ENCODE data around the gene ALG14. TPM values are rescaled to one million over a fixed set of nuclear protein-coding genes. Genes with fewer than 3 reads are reported as not detected.
A peak's percentile ranks its signal among the peaks of the same experiment; 100 is the strongest.

The ALG14 gene
- total RNA-seq, 1 donor, result 4.7 TPM

GRCh38 chr1:94979131-94979530 is 93.6 kb downstream of the ALG14 start:
- DNase-seq (ENCODE audit: low read depth), result no peak
- no peak overlapping the region for H3K4me3 ChIP-seq (ENCODE audit: low read depth, low read length)
- no peak for TF ChIP-seq CTCF (IDR thresholded peaks at IDR 0.05; ENCODE audit: insufficient read depth, low read depth, low read length)

GRCh38 chr1:94978401-94978800 is 94.3 kb downstream of the ALG14 start:
- no peak overlapping the region for H3K4me3 ChIP-seq (ENCODE audit: low read depth, low read length)
- no peak for TF ChIP-seq CTCF (IDR thresholded peaks at IDR 0.05; ENCODE audit: insufficient read depth, low read depth, low read length)
- DNase-seq (ENCODE audit: low read depth), result no peak

- TF ChIP-seq CTCF (IDR thresholded peaks at IDR 0.05; ENCODE audit: insufficient read depth, low read depth, low read length), result no peak
- no peak overlapping the region for H3K4me3 ChIP-seq (ENCODE audit: low read depth, low read length)
- peak; percentile 54 for DNase-seq (ENCODE audit: low read depth)
These were observed 95.7 kb downstream of the ALG14 start for GRCh38 chr1:94976971-94977548.

- H3K4me3 ChIP-seq (ENCODE audit: low read depth, low read length), result no peak overlapping the region
- TF ChIP-seq CTCF (IDR thresholded peaks at IDR 0.05; ENCODE audit: insufficient read depth, low read depth, low read length), result no peak
- DNase-seq (ENCODE audit: low read depth), result no peak
These were observed 97.9 kb downstream of the ALG14 start for GRCh38 chr1:94974824-94975223.

GRCh38 chr1:94974241-94974640 is 98.5 kb downstream of the ALG14 start:
- no peak overlapping the region for H3K4me3 ChIP-seq (ENCODE audit: low read depth, low read length)
- DNase-seq (ENCODE audit: low read depth), result peak; percentile 88
- no peak for TF ChIP-seq CTCF (IDR thresholded peaks at IDR 0.05; ENCODE audit: insufficient read depth, low read depth, low read length)

- no peak for TF ChIP-seq CTCF (IDR thresholded peaks at IDR 0.05; ENCODE audit: insufficient read depth, low read depth, low read length)
- no peak overlapping the region for H3K4me3 ChIP-seq (ENCODE audit: low read depth, low read length)
- DNase-seq (ENCODE audit: low read depth), result no peak
These were observed 99.3 kb downstream of the ALG14 start for GRCh38 chr1:94973309-94973922.

- no peak for TF ChIP-seq CTCF (IDR thresholded peaks at IDR 0.05; ENCODE audit: insufficient read depth, low read depth, low read length)
- peak; percentile 92 for DNase-seq (ENCODE audit: low read depth)
- no peak overlapping the region for H3K4me3 ChIP-seq (ENCODE audit: low read depth, low read length)
These were observed 101.2 kb downstream of the ALG14 start for GRCh38 chr1:94971491-94971924.
